ENCODE measurements around the gene CA10.

The CA10 gene

DNA sequence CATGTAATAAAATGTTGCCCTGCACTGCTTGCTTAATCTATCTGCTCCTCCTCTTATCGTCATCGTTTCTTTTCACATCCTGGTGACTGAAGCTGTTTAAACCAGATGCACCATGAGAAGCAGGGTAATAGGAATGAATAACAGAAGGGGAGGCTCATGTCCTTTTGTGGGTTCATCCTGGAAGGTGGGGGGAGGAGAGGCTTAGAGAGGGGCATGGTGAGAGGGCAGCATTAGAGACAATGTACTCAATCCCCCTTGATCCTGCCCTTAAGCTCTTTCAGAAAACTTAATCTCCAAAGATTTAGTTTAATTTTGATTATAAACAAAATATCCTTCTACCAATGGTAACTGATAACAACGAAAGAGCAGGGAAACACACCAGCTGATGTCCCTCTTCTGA is 248.5 kb downstream of the CA10 start:
- Histone ChIP-seq H3K27me3 (ENCODE audit: insufficient read depth, poor library complexity, severe bottlenecking) (peaks cover 3% of the 10 kb centered on the region), H3K4me3 (replicated peaks; ENCODE audit: insufficient read depth, low read length) (no peak overlapping the region), H3K27ac (replicated peaks) (no peak overlapping the region)
- no peak for TF ChIP-seq CTCF (IDR thresholded peaks at IDR 0.05; ENCODE audit: insufficient read depth, low read length)
- no peak for TF ChIP-seq GABPA (IDR thresholded peaks at IDR 0.05; ENCODE audit: low read depth)
- TF ChIP-seq, protein P1, sequence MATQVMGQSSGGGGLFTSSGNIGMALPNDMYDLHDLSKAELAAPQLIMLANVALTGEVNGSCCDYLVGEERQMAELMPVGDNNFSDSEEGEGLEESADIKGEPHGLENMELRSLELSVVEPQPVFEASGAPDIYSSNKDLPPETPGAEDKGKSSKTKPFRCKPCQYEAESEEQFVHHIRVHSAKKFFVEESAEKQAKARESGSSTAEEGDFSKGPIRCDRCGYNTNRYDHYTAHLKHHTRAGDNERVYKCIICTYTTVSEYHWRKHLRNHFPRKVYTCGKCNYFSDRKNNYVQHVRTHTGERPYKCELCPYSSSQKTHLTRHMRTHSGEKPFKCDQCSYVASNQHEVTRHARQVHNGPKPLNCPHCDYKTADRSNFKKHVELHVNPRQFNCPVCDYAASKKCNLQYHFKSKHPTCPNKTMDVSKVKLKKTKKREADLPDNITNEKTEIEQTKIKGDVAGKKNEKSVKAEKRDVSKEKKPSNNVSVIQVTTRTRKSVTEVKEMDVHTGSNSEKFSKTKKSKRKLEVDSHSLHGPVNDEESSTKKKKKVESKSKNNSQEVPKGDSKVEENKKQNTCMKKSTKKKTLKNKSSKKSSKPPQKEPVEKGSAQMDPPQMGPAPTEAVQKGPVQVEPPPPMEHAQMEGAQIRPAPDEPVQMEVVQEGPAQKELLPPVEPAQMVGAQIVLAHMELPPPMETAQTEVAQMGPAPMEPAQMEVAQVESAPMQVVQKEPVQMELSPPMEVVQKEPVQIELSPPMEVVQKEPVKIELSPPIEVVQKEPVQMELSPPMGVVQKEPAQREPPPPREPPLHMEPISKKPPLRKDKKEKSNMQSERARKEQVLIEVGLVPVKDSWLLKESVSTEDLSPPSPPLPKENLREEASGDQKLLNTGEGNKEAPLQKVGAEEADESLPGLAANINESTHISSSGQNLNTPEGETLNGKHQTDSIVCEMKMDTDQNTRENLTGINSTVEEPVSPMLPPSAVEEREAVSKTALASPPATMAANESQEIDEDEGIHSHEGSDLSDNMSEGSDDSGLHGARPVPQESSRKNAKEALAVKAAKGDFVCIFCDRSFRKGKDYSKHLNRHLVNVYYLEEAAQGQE (IDR thresholded peaks at IDR 0.05; ENCODE audit: insufficient replicate concordance, low read depth), result no peak
- TF ChIP-seq POLR2AphosphoS5 (IDR thresholded peaks at IDR 0.05; ENCODE audit: low read depth), result no peak
- no peak for TF ChIP-seq SPI1 (IDR thresholded peaks at IDR 0.05; ENCODE audit: borderline replicate concordance, low read depth)
- DNase-seq (ENCODE audit: low read depth in 1 of 2, low spot score in 1 of 2), result no peak

DNA sequence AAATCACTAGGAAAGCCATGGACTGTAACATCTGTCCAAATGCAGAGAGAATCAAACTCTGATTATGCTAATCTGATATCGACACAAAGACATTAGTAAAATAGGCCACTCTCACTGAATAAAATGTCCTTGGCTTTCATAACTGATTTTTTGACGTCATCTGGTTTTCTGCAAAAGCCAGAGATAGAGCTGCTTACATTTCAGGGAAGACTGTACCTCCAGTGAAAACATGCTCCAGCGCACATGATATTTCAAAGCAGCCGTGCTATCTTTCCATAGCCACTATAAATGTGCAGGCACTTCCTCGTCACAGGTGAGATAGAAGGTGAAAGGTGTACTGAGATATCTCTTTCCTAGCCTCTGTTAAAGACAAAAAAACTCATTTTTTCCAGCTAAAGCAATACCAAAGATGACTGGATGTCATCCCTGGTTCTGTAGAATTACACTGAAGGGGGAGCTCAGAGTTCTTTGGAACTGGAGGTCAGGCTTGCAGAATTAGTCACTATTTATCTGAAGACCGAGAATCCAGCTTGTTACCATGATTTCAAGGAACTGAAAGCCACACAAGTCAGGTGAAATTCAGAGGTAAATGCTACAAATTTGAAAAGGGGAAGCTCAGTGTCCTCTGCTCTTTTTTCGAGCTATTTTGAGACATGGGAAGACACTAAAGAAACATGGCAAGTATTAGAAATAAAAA is 249.5 kb downstream of the CA10 start:
- no peak for DNase-seq (ENCODE audit: low read depth in 1 of 2, low spot score in 1 of 2)
- no peak overlapping the region for H3K4me3 ChIP-seq (replicated peaks; ENCODE audit: insufficient read depth, low read length)
- TF ChIP-seq CTCF (IDR thresholded peaks at IDR 0.05; ENCODE audit: insufficient read depth, low read length), result no peak
- TF ChIP-seq SPI1 (IDR thresholded peaks at IDR 0.05; ENCODE audit: borderline replicate concordance, low read depth), result no peak
- no peak for TF ChIP-seq GABPA (IDR thresholded peaks at IDR 0.05; ENCODE audit: low read depth)
- TF ChIP-seq, protein P1 (IDR thresholded peaks at IDR 0.05; ENCODE audit: insufficient replicate concordance, low read depth), result no peak
- no peak for TF ChIP-seq POLR2AphosphoS5 (IDR thresholded peaks at IDR 0.05; ENCODE audit: low read depth)
- H3K27ac ChIP-seq (replicated peaks), result no peak overlapping the region
- H3K27me3 ChIP-seq (ENCODE audit: insufficient read depth, poor library complexity, severe bottlenecking), result peaks cover 3% of the 10 kb centered on the region

- peaks cover 3% of the 10 kb centered on the region for H3K27me3 ChIP-seq (ENCODE audit: insufficient read depth, poor library complexity, severe bottlenecking)
- H3K27ac ChIP-seq (replicated peaks), result no peak overlapping the region
- no peak for TF ChIP-seq POLR2AphosphoS5 (IDR thresholded peaks at IDR 0.05; ENCODE audit: low read depth)
- no peak for TF ChIP-seq CTCF (IDR thresholded peaks at IDR 0.05; ENCODE audit: insufficient read depth, low read length)
- TF ChIP-seq, protein P1 (IDR thresholded peaks at IDR 0.05; ENCODE audit: insufficient replicate concordance, low read depth), result no peak
- no peak for TF ChIP-seq SPI1 (IDR thresholded peaks at IDR 0.05; ENCODE audit: borderline replicate concordance, low read depth)
- no peak for TF ChIP-seq GABPA (IDR thresholded peaks at IDR 0.05; ENCODE audit: low read depth)
- DNase-seq (ENCODE audit: low read depth in 1 of 2, low spot score in 1 of 2), result no peak
- H3K4me3 ChIP-seq (replicated peaks; ENCODE audit: insufficient read depth, low read length), result no peak overlapping the region
Measured at GRCh38 chr17:51907041-51907440, 251.5 kb downstream of the CA10 start.

Data from HL-60 (cell line).